H9 (cell line): Measurements from ENCODE around the gene TRPM3. TPM values are rescaled to one million over a fixed set of nuclear protein-coding genes. Genes with fewer than 3 reads are reported as not detected.

Experiments used
- DNase-seq: peaks from one replicate; pipeline ENCODE4 v3.0.0-alpha.2; 2017
- H2AFZ ChIP-seq: one replicate; pipeline ENCODE4 v1.6.1; 2013; ENCODE audit warnings: mild to moderate bottlenecking, low read length, control low read depth, moderate library complexity
- H2AK5ac ChIP-seq: 2 replicates; pipeline ENCODE4 v1.6.1; 2013; ENCODE audit warnings: low read length, control low read depth, mixed read lengths; ENCODE audit not compliant: insufficient read length
- H2BK120ac ChIP-seq: one replicate; pipeline ENCODE4 v1.6.1; 2013; ENCODE audit warnings: low read depth, mild to moderate bottlenecking, low read length, control low read depth, inconsistent platforms; ENCODE audit not compliant: poor library complexity, severe bottlenecking
- H2BK12ac ChIP-seq: 2 replicates; pipeline ENCODE4 v1.6.1; 2013; ENCODE audit warnings: low read length, control low read depth, mixed read lengths, low read depth; ENCODE audit not compliant: insufficient read length
- H2BK15ac ChIP-seq: 2 replicates; pipeline ENCODE4 v1.6.1; 2013; ENCODE audit warnings: low read depth, low read length, control low read depth
- H2BK20ac ChIP-seq: one replicate; pipeline ENCODE4 v1.6.1; 2013; ENCODE audit warnings: low read depth, mild to moderate bottlenecking, low read length, control low read depth, inconsistent platforms; ENCODE audit not compliant: poor library complexity, severe bottlenecking
- H2BK5ac ChIP-seq: 2 replicates; pipeline ENCODE4 v1.6.1; 2013; ENCODE audit warnings: low read length, control low read depth, mixed read lengths; ENCODE audit not compliant: insufficient read length
- H3K14ac ChIP-seq: 2 replicates; pipeline ENCODE4 v1.6.1; 2013; ENCODE audit warnings: low read length, control low read depth; ENCODE audit not compliant: insufficient read depth
- H3K18ac ChIP-seq: 2 replicates; pipeline ENCODE4 v1.6.1; 2013; ENCODE audit warnings: low read depth, mild to moderate bottlenecking, mixed read lengths, low read length, control low read depth; ENCODE audit not compliant: insufficient read length
- H3K23ac ChIP-seq: 2 replicates; pipeline ENCODE4 v1.6.1; 2013; ENCODE audit warnings: low read length, control low read depth, mixed read lengths, low read depth; ENCODE audit not compliant: insufficient read length
- H3K23me2 ChIP-seq: 2 replicates; pipeline ENCODE4 v1.6.1; 2013; ENCODE audit warnings: low read depth, mild to moderate bottlenecking, mixed read lengths, low read length, control low read depth; ENCODE audit not compliant: insufficient read length, poor library complexity, severe bottlenecking
- H3K27ac ChIP-seq: 2 replicates; pipeline ENCODE4 v1.5.1; 2013; ENCODE audit warnings: low read length, control low read depth, mixed read lengths, low read depth; ENCODE audit not compliant: insufficient read length
- H3K27me3 ChIP-seq: 2 replicates; pipeline ENCODE4 v1.6.1; 2013; ENCODE audit warnings: low read length, control low read depth, inconsistent platforms; ENCODE audit not compliant: insufficient read depth
- H3K4ac ChIP-seq: 2 replicates; pipeline ENCODE4 v1.6.1; 2013; ENCODE audit warnings: low read depth, mild to moderate bottlenecking, control low read depth, inconsistent platforms, low read length, moderate library complexity
- H3K4me1 ChIP-seq: 2 replicates; pipeline ENCODE4 v1.6.1; 2013; ENCODE audit warnings: low read length, control low read depth, inconsistent platforms; ENCODE audit not compliant: insufficient read depth
- H3K4me2 ChIP-seq: 2 replicates; pipeline ENCODE4 v1.6.1; 2013; ENCODE audit warnings: low read length, control low read depth, mixed read lengths; ENCODE audit not compliant: insufficient read length, insufficient read depth
- H3K56ac ChIP-seq: 2 replicates; pipeline ENCODE4 v1.6.1; 2013; ENCODE audit warnings: low read depth, mild to moderate bottlenecking, mixed read lengths, low read length, control low read depth; ENCODE audit not compliant: insufficient read length
- H3K79me1 ChIP-seq: 2 replicates; pipeline ENCODE4 v1.6.1; 2013; ENCODE audit warnings: low read depth, mild to moderate bottlenecking, moderate library complexity, low read length, control low read depth, inconsistent platforms; ENCODE audit not compliant: insufficient read depth, poor library complexity, severe bottlenecking
- H3K79me2 ChIP-seq: 2 replicates; pipeline ENCODE4 v1.6.1; 2013; ENCODE audit warnings: low read length, control low read depth, inconsistent platforms; ENCODE audit not compliant: insufficient read depth
- H3K9ac ChIP-seq: 2 replicates; pipeline ENCODE4 v1.6.1; 2013; ENCODE audit warnings: low read length, control low read depth, mixed read lengths; ENCODE audit not compliant: insufficient read length; ENCODE audit errors: extremely low read depth
- H3K9me3 ChIP-seq: one replicate; pipeline ENCODE4 v1.6.1; 2013; ENCODE audit warnings: low read depth, low read length, inconsistent platforms; ENCODE audit not compliant: control insufficient read depth
- H3T11ph ChIP-seq: one replicate; pipeline ENCODE4 v1.6.1; 2013; ENCODE audit warnings: mild to moderate bottlenecking, low read length, control low read depth, inconsistent platforms
- H4K20me1 ChIP-seq: one replicate; pipeline ENCODE4 v1.6.1; 2013; ENCODE audit not compliant: control insufficient read depth, insufficient read length, insufficient read depth
- H4K5ac ChIP-seq: 2 replicates; pipeline ENCODE4 v1.6.1; 2013; ENCODE audit warnings: low read depth, mild to moderate bottlenecking, mixed read lengths, low read length, control low read depth; ENCODE audit not compliant: insufficient read length
- H4K8ac ChIP-seq: replicated peaks from 2 replicates; pipeline ENCODE4 v1.6.1; 2013; ENCODE audit warnings: low read length, control low read depth, mixed read lengths, low read depth; ENCODE audit not compliant: insufficient read length
- H4K91ac ChIP-seq: 2 replicates; pipeline ENCODE4 v1.6.1; 2013; ENCODE audit warnings: low read depth, mild to moderate bottlenecking, moderate library complexity, mixed read lengths, low read length, control low read depth; ENCODE audit not compliant: insufficient read length
- H3K27ac Mint-ChIP-seq, 3 experiments: 2 replicates in 2 of 3; 3 replicates in 1 of 3; pipeline ENCODE4 v1.8.0; 2020 to 2021; ENCODE audit warnings: mixed read lengths in 3 of 3, mild to moderate bottlenecking in 1 of 3, moderate library complexity in 1 of 3
- H3K27me3 Mint-ChIP-seq: 2 replicates; pipeline ENCODE4 v1.8.0; 2021; ENCODE audit warnings: low read depth, mild to moderate bottlenecking, moderate library complexity, mixed read lengths
- H3K36me3 Mint-ChIP-seq, 3 experiments: 2 replicates in 2 of 3; 3 replicates in 1 of 3; pipeline ENCODE4 v1.8.0; 2020 to 2021; ENCODE audit warnings: low read depth in 3 of 3, mixed read lengths in 3 of 3; ENCODE audit not compliant: insufficient read depth in 1 of 3
- H3K4me1 Mint-ChIP-seq, 2 experiments: 2 replicates each; pipeline ENCODE4 v1.8.0; 2020; ENCODE audit warnings: mixed read lengths in 2 of 2
- H3K4me3 Mint-ChIP-seq, 2 experiments: 2 replicates in 1 of 2; 3 replicates in 1 of 2; pipeline ENCODE4 v1.8.0; 2020 to 2021; ENCODE audit warnings: mild to moderate bottlenecking in 2 of 2, mixed read lengths in 2 of 2, moderate library complexity in 1 of 2
- H3K9me3 Mint-ChIP-seq, 2 experiments: 2 replicates in 1 of 2; 3 replicates in 1 of 2; pipeline ENCODE4 v1.8.0; 2020; ENCODE audit warnings: mild to moderate bottlenecking in 2 of 2, mixed read lengths in 2 of 2, moderate library complexity in 1 of 2
- WGBS: extraction: QIAGEN DNeasy Blood & Tissue Kit; methylation state at CpG from one replicate; pipeline ENCODE4 v1.1.7; 2013; ENCODE audit warnings: missing lambda C conversion rate, low lambda C conversion rate, mixed read lengths; ENCODE audit not compliant: insufficient read length; ENCODE audit errors: extremely low coverage; 5-methylcytosine and 5-hydroxymethylcytosine counted together
- total RNA-seq: library from RNA; stranded (reverse); gene quantifications from 2 replicates; pipeline ENCODE4 v1.2.1, GENCODE V29; 2021
- TF ChIP-seq, protein P1 (sequence below): fragments of 200-600 bp; sonication (generic); conservative IDR thresholded peaks from 3 replicates; pipeline ENCODE4 v1.8.0; 2021; ENCODE audit warnings: antibody characterized with exemption, mild to moderate bottlenecking

TRPM3 gene
- total RNA-seq, 1 experiment from 2014 or later, result 10.3 TPM

DNA sequence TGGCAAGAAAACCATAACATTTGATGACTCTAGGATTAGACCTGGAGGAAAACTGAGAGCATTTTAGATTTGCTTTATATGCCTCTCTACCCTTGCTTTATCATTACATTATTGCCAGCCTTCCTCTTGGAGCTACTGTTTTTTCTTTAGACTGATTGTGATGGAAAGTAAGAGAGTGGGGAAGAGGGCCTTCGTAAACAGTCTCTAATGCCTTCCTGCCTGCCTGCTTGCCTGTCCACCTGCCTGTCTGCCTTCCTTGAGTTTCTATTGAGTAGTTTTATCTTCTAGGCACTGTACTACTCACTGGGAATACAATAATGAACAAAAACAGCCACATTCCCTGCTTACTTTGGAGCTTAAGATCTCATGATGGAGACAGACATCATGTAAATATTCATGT is 189.3 kb downstream of the TRPM3 start:
- WGBS, result no CpG with 5 or more reads among the region's 1 CpG
- H3K56ac ChIP-seq, result no peak overlapping the region
- H3K27me3 ChIP-seq, result no peaks in the 10 kb centered on the region
- no peak overlapping the region for H2AK5ac ChIP-seq
- no peaks in the 10 kb centered on the region for H3K79me2 ChIP-seq
- peaks cover 4% of the 10 kb centered on the region; the same call in 1 of the 2 replicates for H3K4me1 ChIP-seq
- H3K4me2 ChIP-seq, result no peak overlapping the region
- H3K79me1 ChIP-seq, result no peaks in the 10 kb centered on the region
- no peak overlapping the region for H3T11ph ChIP-seq
- H2BK15ac ChIP-seq, result no peak overlapping the region
- Mint-ChIP-seq H3K27me3 (no peaks in the 10 kb centered on the region), H3K9me3 (no peaks in the 10 kb centered on the region), H3K27ac (no peak overlapping the region), H3K4me3 (no peak overlapping the region), H3K4me1 (peaks cover 10 to 11% of the 10 kb centered on the region in 2 experiments; a peak in 2 of 4 replicates), H3K36me3 (no peaks in the 10 kb centered on the region)
- H3K14ac ChIP-seq, result no peak overlapping the region
- H2BK5ac ChIP-seq, result no peak overlapping the region
- H2AFZ ChIP-seq, result no peak overlapping the region
- no peak overlapping the region for H3K9ac ChIP-seq
- no peaks in the 10 kb centered on the region for H4K20me1 ChIP-seq
- no peaks in the 10 kb centered on the region for H3K9me3 ChIP-seq
- no peak overlapping the region for H3K4ac ChIP-seq
- no peak for DNase-seq
- no peak overlapping the region for H4K8ac ChIP-seq
- H2BK20ac ChIP-seq, result no peak overlapping the region
- TF ChIP-seq, protein P1, sequence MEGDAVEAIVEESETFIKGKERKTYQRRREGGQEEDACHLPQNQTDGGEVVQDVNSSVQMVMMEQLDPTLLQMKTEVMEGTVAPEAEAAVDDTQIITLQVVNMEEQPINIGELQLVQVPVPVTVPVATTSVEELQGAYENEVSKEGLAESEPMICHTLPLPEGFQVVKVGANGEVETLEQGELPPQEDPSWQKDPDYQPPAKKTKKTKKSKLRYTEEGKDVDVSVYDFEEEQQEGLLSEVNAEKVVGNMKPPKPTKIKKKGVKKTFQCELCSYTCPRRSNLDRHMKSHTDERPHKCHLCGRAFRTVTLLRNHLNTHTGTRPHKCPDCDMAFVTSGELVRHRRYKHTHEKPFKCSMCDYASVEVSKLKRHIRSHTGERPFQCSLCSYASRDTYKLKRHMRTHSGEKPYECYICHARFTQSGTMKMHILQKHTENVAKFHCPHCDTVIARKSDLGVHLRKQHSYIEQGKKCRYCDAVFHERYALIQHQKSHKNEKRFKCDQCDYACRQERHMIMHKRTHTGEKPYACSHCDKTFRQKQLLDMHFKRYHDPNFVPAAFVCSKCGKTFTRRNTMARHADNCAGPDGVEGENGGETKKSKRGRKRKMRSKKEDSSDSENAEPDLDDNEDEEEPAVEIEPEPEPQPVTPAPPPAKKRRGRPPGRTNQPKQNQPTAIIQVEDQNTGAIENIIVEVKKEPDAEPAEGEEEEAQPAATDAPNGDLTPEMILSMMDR, result no peak
- no peak overlapping the region for H2BK12ac ChIP-seq
- H4K91ac ChIP-seq, result no peak overlapping the region
- H3K23me2 ChIP-seq, result no peaks in the 10 kb centered on the region
- H3K18ac ChIP-seq, result no peak overlapping the region
- H3K23ac ChIP-seq, result no peak overlapping the region
- no peak overlapping the region for H4K5ac ChIP-seq
- H2BK120ac ChIP-seq, result no peak overlapping the region
- H3K27ac ChIP-seq, result no peak overlapping the region
